NCI-H2227 (cell line): ENCODE data around the gene APOC3.

ENCODE experiments used
- DNase-seq: peaks from one replicate; lab custom pipeline; 2025; ENCODE audit not compliant: unreplicated experiment; lab: John Stamatoyannopoulos, UW

The APOC3 gene

DNA sequence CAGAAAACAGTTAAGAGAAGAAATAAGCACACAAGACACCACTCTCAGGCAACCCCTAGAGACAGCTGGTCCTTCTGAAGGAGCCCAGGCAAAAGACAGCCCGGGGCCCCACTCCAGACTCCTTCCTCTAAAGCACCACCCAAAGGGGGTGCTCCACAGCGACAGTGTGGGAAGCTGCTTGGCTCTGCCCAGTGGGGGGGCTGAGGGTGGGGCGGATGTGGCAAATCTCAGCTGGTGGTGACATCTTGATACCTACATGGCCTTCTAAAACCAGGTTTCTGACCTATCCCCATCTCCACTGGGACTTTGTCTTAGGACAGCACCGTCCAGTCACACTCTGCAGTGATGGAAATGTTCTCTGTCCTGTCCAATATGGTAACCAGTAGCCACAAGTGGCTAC lies 17.9 kb downstream of the APOC3 start:
- no peak for DNase-seq

DNA sequence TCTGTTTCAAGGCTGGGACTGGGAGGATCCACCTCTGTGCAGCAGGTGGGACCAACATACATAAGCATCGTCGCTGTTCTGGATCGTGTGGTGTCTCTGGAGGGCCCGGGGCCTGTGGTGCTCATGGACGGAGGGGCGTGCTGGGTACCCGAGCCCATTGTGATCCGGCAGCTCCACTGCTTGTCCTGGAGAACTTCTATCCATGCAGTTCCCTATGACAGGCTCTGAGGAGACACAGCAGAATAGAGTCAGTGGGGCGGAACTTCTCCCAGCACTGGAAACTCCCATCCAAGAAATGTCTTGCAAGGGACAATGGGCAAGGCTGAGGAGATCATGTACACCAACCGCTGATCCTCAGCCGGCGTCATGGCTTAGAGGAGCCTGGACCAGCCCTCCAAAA lies 19.4 kb downstream of the APOC3 start:
- DNase-seq, result no peak

- DNase-seq, result no peak
Observed at GRCh38 chr11:116849486-116849885, 19.8 kb downstream of the APOC3 start.

GRCh38 chr11:116851626-116852025 lies 21.9 kb downstream of the APOC3 start:
- no peak for DNase-seq

- no peak for DNase-seq
Observed at GRCh38 chr11:116852261-116853031, 22.7 kb downstream of the APOC3 start.

DNA sequence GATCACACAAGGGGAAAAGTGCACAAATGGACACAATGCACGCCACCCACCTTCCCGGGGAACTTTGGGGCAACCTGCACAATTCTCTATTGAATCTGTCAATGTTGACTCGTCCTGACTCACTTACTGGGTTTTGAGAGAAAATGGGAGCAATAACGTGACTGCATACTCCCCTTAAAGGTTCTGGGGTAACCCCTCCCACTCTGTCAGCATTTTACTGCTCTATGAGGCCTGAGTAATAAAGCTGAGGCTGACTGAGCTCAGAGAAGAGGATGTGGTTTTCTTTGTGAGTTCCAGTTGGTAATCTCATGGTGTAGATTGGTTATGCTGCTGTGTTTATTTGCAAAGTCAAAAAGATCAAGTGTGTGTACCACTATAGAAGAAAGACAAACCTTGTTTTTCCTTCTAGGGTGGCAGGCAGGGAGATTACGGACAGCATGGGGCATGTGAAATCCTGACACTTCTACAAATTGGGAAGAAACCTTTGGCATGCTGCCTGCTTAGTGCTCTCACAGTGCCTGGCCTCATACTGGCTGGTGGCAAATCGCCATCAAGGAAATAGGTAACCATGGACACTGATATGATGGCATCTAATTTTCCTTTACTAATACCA lies 23.9 kb downstream of the APOC3 start:
- no peak for DNase-seq

GRCh38 chr11:116855413-116855812 lies 25.7 kb downstream of the APOC3 start:
- no peak for DNase-seq

DNA sequence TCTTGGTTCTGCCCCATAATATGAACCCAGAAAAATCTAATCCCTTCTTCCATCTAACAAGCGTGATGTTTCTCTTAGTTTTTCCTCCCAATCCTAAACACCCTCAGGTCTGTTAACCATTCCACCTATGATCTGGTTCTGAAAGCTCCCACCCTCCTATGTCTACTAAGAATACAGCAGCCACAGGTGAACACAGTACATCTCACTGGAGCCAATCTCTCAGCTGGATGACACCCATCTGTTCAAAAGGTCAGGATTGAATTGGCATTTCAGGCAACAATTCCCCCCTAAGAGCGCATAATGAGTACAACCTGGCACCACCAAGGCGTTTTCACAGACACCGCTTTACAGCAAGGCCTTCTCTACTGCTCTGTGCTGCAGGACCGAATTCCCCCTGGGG lies 26.7 kb downstream of the APOC3 start:
- DNase-seq, result no peak

- no peak for DNase-seq
Observed at GRCh38 chr11:116857316-116857715, 27.6 kb downstream of the APOC3 start.

- DNase-seq, result no peak
Observed at GRCh38 chr11:116857936-116858335, 28.2 kb downstream of the APOC3 start.

- no peak for DNase-seq
Observed at GRCh38 chr11:116859175-116859574, 29.5 kb downstream of the APOC3 start.

DNA sequence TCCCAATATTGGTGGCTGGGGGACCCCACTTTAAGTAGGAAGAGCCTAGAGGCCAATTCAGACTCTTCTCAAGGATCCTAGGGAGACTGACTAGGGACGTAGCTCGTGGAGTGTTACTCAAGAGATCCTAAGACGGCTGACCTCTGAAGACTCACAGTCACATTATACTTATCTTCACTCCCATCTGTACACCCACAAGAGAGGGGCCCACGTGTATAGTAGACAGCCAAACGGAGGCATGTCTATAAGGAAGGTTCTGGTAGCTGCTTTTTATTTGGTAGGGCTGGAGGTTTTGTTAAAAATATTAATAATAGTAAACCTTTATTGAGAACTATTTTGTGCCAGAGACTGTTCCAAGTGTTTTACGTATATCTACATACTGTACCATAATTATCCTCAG lies 30.6 kb downstream of the APOC3 start:
- DNase-seq, result no peak

DNA sequence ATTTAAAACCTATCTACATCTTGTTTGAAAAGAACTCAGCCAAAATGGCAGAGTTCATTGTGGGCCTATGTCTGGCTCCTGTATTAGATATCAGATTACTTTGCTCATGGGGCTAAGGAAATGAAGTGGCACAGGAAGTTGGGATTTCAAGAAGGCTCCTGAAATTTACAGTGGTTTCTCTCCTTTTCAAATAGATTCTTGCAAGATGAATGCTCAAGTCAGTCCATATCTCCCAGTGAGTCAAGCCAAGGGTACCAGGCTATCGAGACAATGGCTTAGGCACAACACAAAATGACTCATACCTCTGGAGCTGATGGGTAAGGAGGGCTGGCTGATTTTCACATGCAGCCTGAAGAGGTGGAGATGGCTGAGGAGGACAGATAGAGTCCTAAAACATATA lies 31.8 kb downstream of the APOC3 start:
- no peak for DNase-seq

DNA sequence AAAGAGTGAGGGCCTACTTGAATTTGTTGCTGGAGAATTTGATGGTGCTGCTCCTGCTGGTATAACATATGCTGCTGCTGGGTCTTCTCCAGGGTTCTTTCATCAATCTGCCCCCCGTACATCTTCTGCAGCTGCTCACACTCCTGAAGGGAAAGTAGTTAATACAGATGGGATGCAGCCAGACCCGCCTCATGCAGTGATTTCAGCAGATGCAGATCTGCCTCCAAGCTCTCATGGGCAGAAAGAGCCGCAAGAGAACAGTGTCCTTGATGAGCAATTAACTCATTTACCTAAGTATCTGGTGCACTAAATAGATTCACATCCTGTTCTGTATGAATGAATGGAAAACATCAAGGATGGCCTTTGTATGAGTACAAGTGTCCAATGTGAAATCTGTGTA lies 32.5 kb downstream of the APOC3 start:
- no peak for DNase-seq

- DNase-seq, result no peak
Observed at GRCh38 chr11:116862951-116863350, 33.2 kb downstream of the APOC3 start.

DNA sequence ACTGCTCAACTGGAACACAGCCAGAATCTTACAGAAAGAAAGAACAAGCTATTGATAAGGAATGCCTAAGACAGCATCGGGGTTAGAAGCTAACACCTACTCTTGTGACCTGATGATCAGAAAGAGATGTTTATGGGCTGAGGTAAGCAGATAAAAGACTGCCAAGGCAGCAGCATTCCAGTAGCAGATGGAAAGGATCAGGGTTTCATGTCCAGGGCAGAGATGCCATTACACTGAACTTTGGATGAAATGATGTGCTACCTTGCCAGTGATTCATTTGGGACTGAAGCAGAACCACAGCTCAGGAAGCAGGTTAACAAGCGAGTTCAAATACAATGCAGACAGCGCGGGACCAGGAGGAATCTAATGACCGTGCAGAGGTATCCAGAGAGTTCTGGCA lies 34.8 kb downstream of the APOC3 start:
- DNase-seq, result no peak

GRCh38 chr11:116865696-116866095 lies 36.0 kb downstream of the APOC3 start:
- DNase-seq, result no peak

DNA sequence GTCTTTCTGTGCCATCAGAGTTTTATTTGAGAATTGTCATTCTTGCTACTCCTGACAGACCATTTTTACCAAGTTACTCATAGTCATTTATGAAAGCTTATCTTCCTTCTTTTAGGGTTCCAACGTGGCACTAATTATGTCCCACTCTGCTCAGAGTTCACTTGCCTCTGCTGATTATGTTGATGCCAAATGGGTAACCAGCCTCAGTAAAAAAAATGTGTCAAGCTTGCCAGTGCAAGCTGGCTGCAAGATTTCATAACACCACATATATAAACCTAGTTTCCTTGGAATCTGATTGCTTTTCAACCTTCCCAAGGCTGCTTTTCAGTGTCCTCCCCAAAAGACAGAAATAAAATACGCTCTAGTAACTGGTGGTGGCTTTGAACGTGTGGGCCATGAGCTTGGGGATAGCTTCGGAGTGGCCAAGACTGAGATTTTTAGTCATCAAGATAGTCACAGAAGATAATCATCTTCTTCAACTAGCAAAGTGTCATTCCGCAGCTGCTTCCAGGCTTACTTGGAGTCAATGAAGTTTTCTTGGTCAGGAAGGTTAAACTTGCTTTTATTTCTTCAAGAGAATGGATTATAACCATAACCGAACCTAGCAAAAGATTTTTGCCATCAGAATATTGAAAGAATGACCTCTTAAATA lies 37.2 kb downstream of the APOC3 start:
- no peak for DNase-seq

DNA sequence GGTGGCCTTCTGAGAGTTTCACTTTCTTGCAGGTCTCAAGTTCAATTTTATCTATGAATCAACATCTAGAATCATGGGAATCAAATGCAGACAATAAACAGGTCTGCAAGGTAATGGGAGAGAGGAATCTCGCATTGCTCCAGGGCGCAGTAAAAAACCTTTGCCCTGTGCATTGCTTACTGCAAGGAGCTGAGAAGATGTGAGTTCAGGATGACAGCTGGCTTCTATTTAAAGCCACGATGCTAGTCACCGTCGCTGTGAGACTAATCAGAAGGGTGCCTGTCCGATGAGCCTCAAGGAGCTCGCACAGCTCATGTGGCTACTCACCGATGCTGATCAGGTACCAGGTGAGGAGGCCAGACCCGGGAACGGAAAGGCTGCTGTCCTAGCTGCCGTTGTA lies 37.9 kb downstream of the APOC3 start:
- no peak for DNase-seq

- DNase-seq, result no peak
Observed at GRCh38 chr11:116868066-116868465, 38.4 kb downstream of the APOC3 start.

DNA sequence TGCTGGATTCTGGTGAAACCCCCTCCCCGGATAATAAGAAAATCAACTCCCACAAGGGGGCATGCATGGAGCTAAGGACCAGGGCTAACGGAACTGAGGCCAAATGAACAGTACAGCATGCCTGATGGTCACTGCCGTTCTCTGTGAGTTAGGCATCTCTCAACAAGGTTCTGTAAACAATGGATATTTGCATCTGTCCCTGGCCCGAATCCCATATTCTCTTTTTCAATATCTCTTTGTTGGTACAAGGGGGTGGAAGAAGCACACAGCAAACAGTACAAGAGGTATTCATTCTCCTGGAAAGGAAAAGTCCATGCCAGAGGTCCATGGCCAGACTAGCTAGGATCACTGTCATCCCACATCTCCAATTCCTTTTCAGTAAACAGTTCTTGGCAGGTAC lies 39.9 kb downstream of the APOC3 start:
- no peak for DNase-seq

DNA sequence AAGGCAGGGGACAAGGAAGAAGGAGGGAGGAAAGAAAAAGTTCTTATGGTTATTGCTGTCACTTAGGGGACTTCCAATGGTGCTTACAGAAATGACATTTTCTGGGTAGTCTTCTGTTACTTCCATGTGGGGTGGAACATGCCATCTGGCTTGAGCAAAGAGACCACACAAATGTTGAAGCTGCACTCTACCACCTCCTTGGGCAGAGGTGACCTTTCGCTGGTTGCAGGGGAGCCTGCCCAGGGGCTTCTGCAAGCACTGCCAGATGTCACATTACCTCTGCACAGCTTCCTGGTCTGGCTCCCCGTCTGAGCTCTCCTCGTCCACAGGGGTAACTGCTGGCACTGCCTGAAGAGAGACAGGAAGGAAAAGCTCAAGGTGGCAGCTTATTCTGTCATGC lies 40.3 kb downstream of the APOC3 start:
- DNase-seq, result no peak
